ENCODE results near the gene EMILIN2. TPM values are rescaled to one million over a fixed set of nuclear protein-coding genes. Genes with fewer than 3 reads are reported as not detected.
"Not testable (repeated sequence)": the region's sequence is repeated elsewhere in the genome, so short reads cannot be mapped to it uniquely, and the experiment has no call there.

EMILIN2 gene
- total RNA-seq, 1 donor from 2014 or later: 51.5 TPM

DNA sequence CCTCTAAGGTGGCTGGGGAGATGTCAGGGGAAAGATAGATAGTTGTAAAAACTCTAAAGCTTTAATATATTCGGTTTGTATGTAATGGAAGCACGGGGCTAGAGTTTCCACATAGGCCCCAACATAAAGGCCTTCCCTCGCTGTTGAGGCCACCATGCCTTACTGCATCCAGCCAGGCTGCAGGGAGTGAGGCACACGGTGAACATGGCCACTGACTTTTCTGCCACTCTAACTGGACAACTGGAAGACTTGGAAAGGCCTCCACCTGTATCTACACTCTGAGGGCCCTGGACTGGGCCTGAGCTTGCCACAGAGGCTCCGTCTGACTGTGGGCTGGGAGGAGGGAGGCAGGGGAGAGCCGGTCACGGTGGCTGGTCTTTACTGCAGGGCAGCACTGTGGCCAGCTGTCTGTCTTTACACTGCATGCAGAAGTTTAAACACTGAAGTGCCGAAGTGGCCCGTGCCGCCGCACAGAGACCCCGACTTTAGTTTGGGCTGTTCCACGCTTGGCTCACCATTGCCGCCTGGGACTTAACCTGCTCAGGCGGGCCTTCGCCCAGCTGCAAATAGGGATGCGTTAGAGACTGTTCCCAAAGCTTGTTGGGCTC is 66.7 kb downstream of the EMILIN2 start:
- Histone ChIP-seq H3K27ac (no peak overlapping the region), H3K9me3 (no peaks in the 10 kb centered on the region), H3K27me3 (ENCODE audit: low read depth) (no peaks in the 10 kb centered on the region), H3K36me3 (peaks cover 93% of the 10 kb centered on the region), H3K4me3 (no peak overlapping the region), H3K4me1 (peaks cover 21% of the 10 kb centered on the region)
- DNase-seq (no peak), ATAC-seq (no peak)
- intact Hi-C loops (cut with DNase I): no loop called here
- no peak for TF ChIP-seq CTCF (IDR thresholded peaks at IDR 0.05)

- intact Hi-C loops (cut with DNase I): no loop called here
- no peaks in the 10 kb centered on the region for H3K9me3 ChIP-seq
- H3K27ac ChIP-seq: no peak overlapping the region
- ATAC-seq: no peak
- no peak overlapping the region for H3K4me3 ChIP-seq
- no peak for TF ChIP-seq CTCF (IDR thresholded peaks at IDR 0.05)
- peaks cover 93% of the 10 kb centered on the region for H3K36me3 ChIP-seq
- peaks cover 21% of the 10 kb centered on the region for H3K4me1 ChIP-seq
- no peak for DNase-seq
- no peaks in the 10 kb centered on the region for H3K27me3 ChIP-seq (ENCODE audit: low read depth)
These were observed 67.5 kb downstream of the EMILIN2 start for GRCh38 chr18:2914185-2914880.

DNA sequence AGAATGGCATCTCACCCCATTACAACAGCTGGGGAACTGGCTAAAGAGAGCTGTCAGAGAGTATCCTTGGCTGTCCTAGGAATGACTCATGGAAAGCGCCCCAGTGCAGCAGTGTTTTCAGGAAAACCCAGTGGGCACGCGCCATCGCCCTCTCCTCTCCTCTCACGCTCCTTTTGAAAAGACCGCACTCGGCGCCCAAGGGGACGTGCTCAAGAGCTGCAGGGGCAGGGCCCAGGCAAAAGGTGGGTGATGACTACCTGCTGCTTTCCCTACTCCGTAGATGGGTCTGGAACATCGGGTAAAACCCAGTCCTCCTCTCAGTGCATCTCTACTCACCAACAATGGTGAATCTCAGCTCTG is 68.1 kb downstream of the EMILIN2 start:
- Histone ChIP-seq H3K27me3 (ENCODE audit: low read depth) (no peaks in the 10 kb centered on the region), H3K27ac (no peak overlapping the region), H3K9me3 (no peaks in the 10 kb centered on the region), H3K4me1 (peaks cover 21% of the 10 kb centered on the region), H3K4me3 (no peak overlapping the region), H3K36me3 (peaks cover 93% of the 10 kb centered on the region)
- TF ChIP-seq CTCF (IDR thresholded peaks at IDR 0.05): no peak
- no peak for DNase-seq
- intact Hi-C loops (cut with DNase I): no loop called here
- ATAC-seq: peak; percentile 5 to 20

GRCh38 chr18:2915486-2915885 is 68.7 kb downstream of the EMILIN2 start:
- H3K27ac ChIP-seq; ATAC-seq; H3K4me3 ChIP-seq; DNase-seq; H3K27me3 ChIP-seq (ENCODE audit: low read depth); H3K9me3 ChIP-seq; intact Hi-C loops (cut with DNase I): not testable (repeated sequence)
- Histone ChIP-seq H3K4me1 (peaks cover 21% of the 10 kb centered on the region), H3K36me3 (peaks cover 93% of the 10 kb centered on the region)

DNA sequence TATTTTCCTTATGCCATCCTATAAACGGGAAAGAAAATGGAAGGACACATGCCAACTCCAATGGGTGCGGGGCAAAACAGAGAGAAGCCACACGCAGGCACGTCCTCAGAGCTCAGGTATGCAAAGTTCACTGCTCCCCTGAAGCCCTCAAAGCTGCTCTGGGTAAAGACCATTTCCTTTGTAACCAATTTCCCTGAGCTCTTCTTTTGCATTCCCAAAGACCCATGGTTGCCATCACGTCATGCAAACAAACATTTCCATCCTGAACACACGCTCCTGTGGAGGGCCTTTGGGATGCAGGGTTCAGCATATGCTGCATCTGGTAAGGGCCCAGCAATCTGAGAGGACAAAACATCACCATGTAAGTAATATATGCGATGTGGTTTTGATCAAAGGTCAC is 69.4 kb downstream of the EMILIN2 start:
- DNase-seq: no peak
- H3K36me3 ChIP-seq: peaks cover 96% of the 10 kb centered on the region
- H3K4me3 ChIP-seq: no peak overlapping the region
- no peaks in the 10 kb centered on the region for H3K9me3 ChIP-seq
- no peak for ATAC-seq
- H3K27me3 ChIP-seq (ENCODE audit: low read depth): no peaks in the 10 kb centered on the region
- TF ChIP-seq CTCF (IDR thresholded peaks at IDR 0.05): no peak
- intact Hi-C loops (cut with DNase I): no loop called here
- H3K27ac ChIP-seq: no peak overlapping the region
- peaks cover 21% of the 10 kb centered on the region for H3K4me1 ChIP-seq

DNA sequence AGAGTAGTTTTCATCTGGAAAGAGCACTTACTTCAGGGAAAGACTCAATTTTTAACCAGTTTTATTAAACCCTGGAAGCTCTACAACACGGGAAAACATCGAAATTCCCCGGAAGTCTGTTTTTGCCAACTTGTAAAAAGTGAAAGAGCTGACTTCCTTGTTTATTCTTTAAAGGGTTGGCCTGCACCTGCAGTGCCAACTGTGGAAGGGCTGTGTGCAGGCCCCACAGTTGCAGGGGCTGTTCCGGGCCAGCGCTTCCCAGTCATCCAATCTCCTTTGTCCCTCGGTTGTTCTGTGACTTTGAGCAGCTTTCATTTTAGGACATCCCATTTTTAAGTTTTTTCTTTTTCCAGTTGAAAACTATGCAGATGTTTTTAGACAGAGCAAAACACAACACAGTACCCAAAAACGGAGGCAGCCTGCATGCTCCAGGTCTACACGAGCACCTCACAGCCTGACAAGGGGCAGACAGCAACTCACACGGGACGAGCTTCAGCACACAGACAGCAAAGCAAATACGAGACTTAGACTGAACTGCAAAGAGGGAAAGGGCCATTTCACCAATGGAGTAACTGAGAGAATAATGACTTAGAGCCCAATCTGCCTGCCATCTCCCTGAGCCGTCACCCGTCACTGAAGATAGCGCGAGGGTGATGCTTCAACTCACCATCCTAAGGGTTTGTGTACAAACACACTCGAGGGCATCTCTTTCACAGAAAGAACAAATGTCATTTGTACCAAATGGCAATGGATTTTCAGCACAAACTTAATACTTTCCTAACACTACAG is 70.6 kb downstream of the EMILIN2 start:
- TF ChIP-seq CTCF (IDR thresholded peaks at IDR 0.05): no peak
- Histone ChIP-seq H3K27me3 (ENCODE audit: low read depth) (no peaks in the 10 kb centered on the region), H3K4me1 (peaks cover 21% of the 10 kb centered on the region), H3K36me3 (peaks cover 100% of the 10 kb centered on the region), H3K4me3 (no peak overlapping the region), H3K9me3 (no peaks in the 10 kb centered on the region), H3K27ac (no peak overlapping the region)
- ATAC-seq: peak in 1 of 2 donors; percentile 34
- intact Hi-C loops (cut with DNase I): no loop called here
- no peak for DNase-seq
